Panc1 (cell line): Measurements from ENCODE around the gene ZG16B. TPM values are rescaled to one million over a fixed set of nuclear protein-coding genes. Genes with fewer than 3 reads are reported as not detected.

Experiments used
- ATAC-seq: fragments of 200-7000 bp; cut with Tn5 transposase; 2 replicates; pipeline ENCODE4 v1.9.1; 2020; ENCODE audit warnings: mild to moderate bottlenecking, moderate library complexity
- BruUV-seq: library from RNA; stranded (reverse); fragments of 400-500 nt; replicated peaks from 2 replicates; lab custom pipeline; 2021; lab: Mats Ljungman, UMichigan
- CTCF ChIA-PET: fragments of 300-600 bp; sonication (Branson Sonifier 250); formaldehyde crosslinking; loops from one replicate; lab custom pipeline; 2022; ENCODE audit warnings: antibody characterized with exemption; lab: Charles Lee
- POLR2A ChIA-PET: fragments of 300-600 bp; sonication (Branson Sonifier 250); formaldehyde crosslinking; loops from one replicate; lab custom pipeline; 2022; ENCODE audit warnings: antibody characterized with exemption; lab: Charles Lee
- DNase-seq: peaks from one replicate; pipeline ENCODE4 v3.0.0-alpha.2; 2010; ENCODE audit warnings: low read depth, low spot score
- H3K27ac ChIP-seq: 2 replicates; pipeline ENCODE4 v1.5.1; 2011; ENCODE audit warnings: mild to moderate bottlenecking, low read length, inconsistent platforms
- H3K27me3 ChIP-seq: fragments of 200-500 bp; sonication (Bioruptor generic); 2 replicates; pipeline ENCODE4 v1.6.0; 2014; ENCODE audit warnings: low read length, inconsistent platforms; ENCODE audit not compliant: control insufficient read depth, insufficient read depth
- H3K36me3 ChIP-seq: fragments of 200-500 bp; sonication (Bioruptor generic); 2 replicates; pipeline ENCODE4 v1.5.1; 2014; ENCODE audit warnings: inconsistent platforms, mild to moderate bottlenecking, low read length, moderate library complexity; ENCODE audit not compliant: control insufficient read depth, insufficient read depth
- H3K4me1 ChIP-seq: 2 replicates; pipeline ENCODE4 v1.5.1; 2011; ENCODE audit warnings: inconsistent platforms, mild to moderate bottlenecking, low read length, moderate library complexity; ENCODE audit not compliant: control insufficient read depth, insufficient read depth
- H3K4me3 ChIP-seq, 2 experiments: 2 replicates each; pipeline ENCODE4 v1.5.1; 2011 to 2012; ENCODE audit warnings: low read depth in 2 of 2, low read length in 2 of 2, mild to moderate bottlenecking in 2 of 2, inconsistent platforms in 1 of 2, moderate library complexity in 1 of 2
- H3K9me3 ChIP-seq: fragments of 200-500 bp; sonication (Bioruptor generic); 2 replicates; pipeline ENCODE4 v1.5.1; 2014; ENCODE audit warnings: low read depth, mild to moderate bottlenecking, inconsistent platforms, low read length, moderate library complexity; ENCODE audit not compliant: control insufficient read depth, insufficient read depth
- CTCF ChIP-seq: fragments of 450-650 bp; IDR thresholded peaks from 2 replicates; pipeline ENCODE4 v1.5.1; 2017; ENCODE audit warnings: mild to moderate bottlenecking
- POLR2AphosphoS5 ChIP-seq: IDR thresholded peaks from 2 replicates; pipeline ENCODE4 v1.6.1; 2012; ENCODE audit warnings: mild to moderate bottlenecking, low read depth, low read length, moderate library complexity
- REST ChIP-seq, 2 experiments: IDR thresholded peaks; 2 replicates each; pipeline ENCODE4 v1.6.1; 2011 to 2012; ENCODE audit warnings: low read depth in 2 of 2, control low read depth in 1 of 2, low read length in 1 of 2, mild to moderate bottlenecking in 1 of 2, moderate library complexity in 1 of 2; ENCODE audit not compliant: insufficient read depth in 1 of 2
- SIN3A ChIP-seq: IDR thresholded peaks from 2 replicates; pipeline ENCODE4 v1.6.1; 2012; ENCODE audit warnings: low read depth, mild to moderate bottlenecking, low read length, moderate library complexity, borderline replicate concordance; ENCODE audit not compliant: insufficient read depth
- TCF7L2 ChIP-seq: IDR thresholded peaks from 2 replicates; pipeline ENCODE4 v1.6.1; 2011; ENCODE audit warnings: mild to moderate bottlenecking, low read depth, low read length, inconsistent platforms
- in situ Hi-C: cut with HindIII; loops from 2 replicates; pipeline ENCODE4 v1.10.0; 2016; ENCODE audit warnings: low sequenced_read_pairs, low pct_unique_long_range_greater_than_20kb
- intact Hi-C: fragments of 100-400 bp; cut with micrococcal nuclease; formaldehyde crosslinking; loops from one replicate; pipeline ENCODE4 v1.10.0; 2022; ENCODE audit not compliant: unreplicated experiment
- total RNA-seq: library from RNA; stranded (reverse); gene quantifications from one replicate; pipeline ENCODE4 v1.2.1, GENCODE V29; 2021; ENCODE audit not compliant: unreplicated experiment

Gene ZG16B
- total RNA-seq, 1 experiment from 2014 or later = 9.1 TPM

GRCh38 chr16:2815299-2815771 is 14.8 kb upstream of the ZG16B start:
- no peaks in the 10 kb centered on the region for H3K9me3 ChIP-seq

GRCh38 chr16:2816751-2817339 is 13.3 kb upstream of the ZG16B start, which contains the start of gene PRSS21:
TSS of gene PRSS21 (plus strand) at chr16:2817237. CDS start at chr16:2817269, 32 bp downstream.
- in situ Hi-C loops (no loop called here), intact Hi-C loops (no loop called here)
- Histone ChIP-seq H3K4me1 (peaks cover 21% of the 10 kb centered on the region), H3K4me3 (no peak within 1 kb of the TSS), H3K27me3 (no peaks in the 10 kb centered on the region), H3K9me3 (no peaks in the 10 kb centered on the region), H3K36me3 (no peaks in the 10 kb centered on the region), H3K27ac (no peak within 1 kb of the TSS)
- ChIA-PET CTCF (no interaction called here), POLR2A (no interaction called here)
- DNase-seq = no peak
- BruUV-seq = no TSS peak
- TF ChIP-seq TCF7L2 (no peak), CTCF (no peak), SIN3A (no peak), POLR2AphosphoS5 (no peak), REST (IDR thresholded peaks at IDR 0.05; ENCODE audit: insufficient read depth in 1 of 2, low read depth in 2 of 2, low read length in 1 of 2) (no peak)
- ATAC-seq = no peak

More at GRCh38 chr16:2815299-2815771, 14.8 kb upstream of the ZG16B start:
- H3K4me1 ChIP-seq = peaks cover 16% of the 10 kb centered on the region
- no peaks in the 10 kb centered on the region for H3K27me3 ChIP-seq
- CTCF ChIA-PET = no interaction called here
- in situ Hi-C loops (no loop called here), intact Hi-C loops (no loop called here)
- ATAC-seq (no peak), DNase-seq (no peak)
- no peak overlapping the region for H3K4me3 ChIP-seq
- POLR2A ChIA-PET = no interaction called here
- TF ChIP-seq POLR2AphosphoS5 (no peak), CTCF (no peak), TCF7L2 (no peak), SIN3A (no peak), REST (IDR thresholded peaks at IDR 0.05; ENCODE audit: insufficient read depth in 1 of 2, low read depth in 2 of 2, low read length in 1 of 2) (no peak)
- BruUV-seq = no TSS peak
- H3K27ac ChIP-seq = peak overlapping the region; percentile 9; the same call in 1 of the 2 replicates
- no peaks in the 10 kb centered on the region for H3K36me3 ChIP-seq
